ENCODE data around the gene AQP12A. TPM values are rescaled to one million over a fixed set of nuclear protein-coding genes. Genes with fewer than 3 reads are reported as not detected.
A peak's percentile ranks its signal among the peaks of the same experiment; 100 is the strongest.

AQP12A gene
- total and polyA plus RNA-seq, 9 of the 15 experiments (the other 6 are each of a cell fraction or from before 2014, with no cell fraction given): not detected

- POLR2A ChIA-PET: interaction anchor here (0.6 to 0.7 kb wide), 2 partner anchors 143 to 365 kb away, joined by 3 read pairs; no protein-coding TSS in a partner anchor
- Histone ChIP-seq H3K4me2 (ENCODE audit: insufficient read depth, low read length) (no peak overlapping the region), H3K27me3 (ENCODE audit: control insufficient read depth in 2 of 2, insufficient read depth in 2 of 2, low read length in 2 of 2) (peaks cover 5 to 59% of the 10 kb centered on the region in 2 experiments), H3K9me3 (replicated peaks; ENCODE audit: control insufficient read depth, insufficient read depth, low read depth, low read length) (no peaks in the 10 kb centered on the region), H3K79me2 (ENCODE audit: control insufficient read depth, insufficient read depth, low read length) (no peaks in the 10 kb centered on the region), H3K9me1 (ENCODE audit: control insufficient read depth, insufficient read depth, low read length) (no peaks in the 10 kb centered on the region), H3K4me3 (no peak overlapping the region), H3K27ac (ENCODE audit: extremely low read depth, low read depth, low read length) (no peak overlapping the region), H4K20me1 (replicated peaks; ENCODE audit: control insufficient read depth, insufficient read depth, low read length) (no peaks in the 10 kb centered on the region), H3K4me1 (replicated peaks in 1 of 2; ENCODE audit: control insufficient read depth in 2 of 2, insufficient read depth in 2 of 2, low read length in 2 of 2) (no peaks in the 10 kb centered on the region), H3K9ac (ENCODE audit: insufficient read depth in 1 of 2, low read depth in 2 of 2, low read length in 2 of 2) (no peak overlapping the region), H3K36me3 (ENCODE audit: control insufficient read depth, insufficient read depth, low read length) (no peaks in the 10 kb centered on the region), H2AFZ (ENCODE audit: low read depth, low read length) (no peak overlapping the region)
- no TSS peak for BruUV-seq (replicated peaks)
- no peak for TF ChIP-seq ZNF253 (CRISPR knock-in tag; conservative IDR thresholded peaks at IDR 0.05)
- TF ChIP-seq GATAD2A (IDR thresholded peaks at IDR 0.05): no peak
- TF ChIP-seq U2AF1 (optimal IDR thresholded peaks at IDR 0.05; ENCODE audit: low read depth, low read length): no peak
- TF ChIP-seq RCOR1 (IDR thresholded peaks at IDR 0.05; ENCODE audit: borderline replicate concordance in 1 of 2, low read depth in 2 of 2, low read length in 2 of 2): no peak
- TF ChIP-seq ZNF431 (CRISPR knock-in tag; IDR thresholded peaks at IDR 0.05): 0 out of 2 replicates have a peak, but pooled peaks have one; percentile 65
- peak; percentile 79 for TF ChIP-seq CHD2 (IDR thresholded peaks at IDR 0.05; ENCODE audit: low read depth, low read length)
- no peak for TF ChIP-seq MAFG (tag; conservative IDR thresholded peaks at IDR 0.05)
- 0% methylated on average over 5 of the region's 7 CpGs for WGBS (ENCODE audit: insufficient coverage, low coverage, missing lambda C conversion rate)
- in situ Hi-C loops (cut with MboI): no loop called here
- DNase-seq (ENCODE audit: extremely low read depth in 1 of 4, low spot score in 3 of 4) (no peak), ATAC-seq (no peak), FAIRE-seq (no peak)
- intact Hi-C loops (cut with micrococcal nuclease): loop anchor here (10.0 kb wide), 1 partner anchor 194 kb away; no protein-coding TSS in a partner anchor
- CTCF ChIA-PET (ENCODE audit: low intra/inter-chr PET ratio): no interaction called here
These were observed 16.8 kb downstream of the AQP12A start for GRCh38 chr2:240708457-240708856.

GRCh38 chr2:240711296-240711695, 19.6 kb downstream of the AQP12A start:
- H3K9me3 ChIP-seq (replicated peaks; ENCODE audit: control insufficient read depth, insufficient read depth, low read depth, low read length): no peaks in the 10 kb centered on the region
- no peak overlapping the region for H3K4me2 ChIP-seq (ENCODE audit: insufficient read depth, low read length)
- WGBS (ENCODE audit: insufficient coverage, low coverage, missing lambda C conversion rate): 0% methylated on average over 4 of the region's 9 CpGs
- FAIRE-seq (no peak), DNase-seq (ENCODE audit: extremely low read depth in 1 of 4, low spot score in 3 of 4) (no peak), ATAC-seq (no peak)
- in situ Hi-C loops (cut with MboI): no loop called here
- H3K27me3 ChIP-seq (ENCODE audit: control insufficient read depth in 2 of 2, insufficient read depth in 2 of 2, low read length in 2 of 2): peaks cover 12 to 69% of the 10 kb centered on the region in 2 experiments
- H4K20me1 ChIP-seq (replicated peaks; ENCODE audit: control insufficient read depth, insufficient read depth, low read length): no peaks in the 10 kb centered on the region
- no peak overlapping the region for H3K27ac ChIP-seq (ENCODE audit: extremely low read depth, low read depth, low read length)
- intact Hi-C loops (cut with micrococcal nuclease): no loop called here
- BruUV-seq (replicated peaks): no TSS peak
- no peaks in the 10 kb centered on the region for H3K36me3 ChIP-seq (ENCODE audit: control insufficient read depth, insufficient read depth, low read length)
- H3K4me3 ChIP-seq: no peak overlapping the region
- H3K9me1 ChIP-seq (ENCODE audit: control insufficient read depth, insufficient read depth, low read length): no peaks in the 10 kb centered on the region
- no peaks in the 10 kb centered on the region for H3K79me2 ChIP-seq (ENCODE audit: control insufficient read depth, insufficient read depth, low read length)
- no peak overlapping the region for H3K9ac ChIP-seq (ENCODE audit: insufficient read depth in 1 of 2, low read depth in 2 of 2, low read length in 2 of 2)
- ChIA-PET CTCF (ENCODE audit: low intra/inter-chr PET ratio) (no interaction called here), POLR2A (no interaction called here)
- TF ChIP-seq SLC30A9 (CRISPR knock-in tag; IDR thresholded peaks at IDR 0.05): no peak
- H3K4me1 ChIP-seq (replicated peaks in 1 of 2; ENCODE audit: control insufficient read depth in 2 of 2, insufficient read depth in 2 of 2, low read length in 2 of 2): no peaks in the 10 kb centered on the region; a peak in 1 of 5 replicates
- no peak overlapping the region for H2AFZ ChIP-seq (ENCODE audit: low read depth, low read length)
